HepG2 (cell line): ENCODE results near the gene DDC. TPM values are rescaled to one million over a fixed set of nuclear protein-coding genes. Genes with fewer than 3 reads are reported as not detected.

Experiments
- ARID2 ChIP-seq: sonication (generic); formaldehyde crosslinking; IDR thresholded peaks from 2 replicates; pipeline ENCODE4 v1.8.1; 2022; ENCODE audit warnings: mild to moderate bottlenecking, missing genetic modification reagents, borderline replicate concordance
- CBX1 ChIP-seq: IDR thresholded peaks from one replicate; pipeline ENCODE4 v1.6.1; 2016; ENCODE audit warnings: antibody characterized with exemption, low read depth
- HNRNPK ChIP-seq: fragments of 200-400 bp; formaldehyde crosslinking; IDR thresholded peaks from 2 replicates; pipeline ENCODE4 v1.6.1; 2018; ENCODE audit warnings: low read length, low read depth, moderate library complexity, mild to moderate bottlenecking; ENCODE audit not compliant: poor library complexity, severe bottlenecking
- KDM4B ChIP-seq: sonication (generic); formaldehyde crosslinking; IDR thresholded peaks from 2 replicates; pipeline ENCODE4 v1.4.0; 2020; ENCODE audit warnings: missing genetic modification reagents
- LBX2 ChIP-seq: sonication (generic); formaldehyde crosslinking; IDR thresholded peaks from 2 replicates; pipeline ENCODE4 v1.5.0; 2020; ENCODE audit warnings: missing genetic modification reagents, mild to moderate bottlenecking, borderline replicate concordance
- POLR2AphosphoS5 ChIP-seq: IDR thresholded peaks from 2 replicates; pipeline ENCODE4 v1.6.1; 2012; ENCODE audit warnings: low read depth, low read length
- RAD21 ChIP-seq: fragments of 450-650 bp; formaldehyde crosslinking; IDR thresholded peaks from 2 replicates; pipeline ENCODE4 v1.5.0; 2020; ENCODE audit warnings: mild to moderate bottlenecking
- RXRA ChIP-seq: sonication (generic); formaldehyde crosslinking; IDR thresholded peaks from 2 replicates; pipeline ENCODE4 v1.5.1; 2020; ENCODE audit warnings: missing genetic modification reagents
- TARDBP ChIP-seq: sonication (generic); formaldehyde crosslinking; IDR thresholded peaks from 2 replicates; pipeline ENCODE4 v1.8.0; 2022; ENCODE audit warnings: mild to moderate bottlenecking, missing genetic modification reagents
- TEAD3 ChIP-seq: optimal IDR thresholded peaks from 2 replicates; pipeline ENCODE3; 2016; ENCODE audit warnings: borderline replicate concordance
- U2AF2 ChIP-seq: fragments of 200-400 bp; formaldehyde crosslinking; IDR thresholded peaks from 2 replicates; pipeline ENCODE4 v1.6.1; 2017; ENCODE audit warnings: low read depth, mild to moderate bottlenecking, low read length
- ZBTB39 ChIP-seq: sonication (generic); formaldehyde crosslinking; IDR thresholded peaks from 2 replicates; pipeline ENCODE4 v1.5.0; 2020; ENCODE audit warnings: missing genetic modification reagents
- ZKSCAN8 ChIP-seq: IDR thresholded peaks from 2 replicates; pipeline ENCODE4 v1.6.1; 2016; ENCODE audit warnings: borderline replicate concordance, missing genetic modification reagents, missing compliant biosample characterization
- ZNF562 ChIP-seq: sonication (generic); formaldehyde crosslinking; IDR thresholded peaks from 2 replicates; pipeline ENCODE4 v1.8.0; 2022; ENCODE audit warnings: missing genetic modification reagents, borderline replicate concordance
- ZNF747 ChIP-seq: sonication (generic); formaldehyde crosslinking; IDR thresholded peaks from 2 replicates; pipeline ENCODE4 v1.8.1; 2023; ENCODE audit warnings: missing genetic modification reagents, mild to moderate bottlenecking, borderline replicate concordance
- ZNF749 ChIP-seq: sonication (generic); formaldehyde crosslinking; IDR thresholded peaks from 2 replicates; pipeline ENCODE4 v1.8.0; 2022; ENCODE audit warnings: mild to moderate bottlenecking, missing genetic modification reagents, moderate library complexity, borderline replicate concordance
- ZSCAN30 ChIP-seq: sonication (generic); formaldehyde crosslinking; IDR thresholded peaks from 2 replicates; pipeline ENCODE4 v1.5.0; 2020; ENCODE audit warnings: mild to moderate bottlenecking, missing genetic modification reagents
- polyA plus RNA-seq, 8 experiments: library from polyadenylated mRNA; depleted of rRNA in 3 of 8; stranded (reverse) in 7 of 8; unstranded in 1 of 8; fragments of >200 nt; fragmentation: Illumina TruSeq in 4 of 8; extraction: Trizol in 4 of 8; gene quantifications; 2 replicates each; pipeline versions ENCODE4 v1.2.1 to v1.2.3, GENCODE V29; 2011 to 2016; ENCODE audit warnings: low read depth in 4 of 8, missing spikeins in 1 of 8, mixed read lengths in 1 of 8; ENCODE audit not compliant: insufficient read depth in 1 of 8
- total RNA-seq, 5 experiments: library from RNA; depleted of rRNA; stranded (reverse); fragments of >200 nt; fragmentation: Illumina TruSeq; extraction: Trizol; gene quantifications; 2 replicates each; pipeline ENCODE4 v1.2.3, GENCODE V29; 2016; ENCODE audit warnings: low read depth in 1 of 5
- TF ChIP-seq, protein P1 (sequence below): sonication (generic); formaldehyde crosslinking; IDR thresholded peaks from 2 replicates; pipeline ENCODE4 v1.4.0; 2020; ENCODE audit warnings: missing genetic modification reagents
- TF ChIP-seq, protein P2 (sequence below): sonication (generic); formaldehyde crosslinking; IDR thresholded peaks from one replicate; pipeline ENCODE4 v1.5.1; 2020; ENCODE audit warnings: mild to moderate bottlenecking, missing genetic modification reagents; ENCODE audit errors: not compliant biosample characterization

The DDC gene
- total and polyA plus RNA-seq, 2 of the 13 experiments (the other 11 are each of a cell fraction or from before 2014, with no cell fraction given) = 11.7 to 93.3 TPM

DNA sequence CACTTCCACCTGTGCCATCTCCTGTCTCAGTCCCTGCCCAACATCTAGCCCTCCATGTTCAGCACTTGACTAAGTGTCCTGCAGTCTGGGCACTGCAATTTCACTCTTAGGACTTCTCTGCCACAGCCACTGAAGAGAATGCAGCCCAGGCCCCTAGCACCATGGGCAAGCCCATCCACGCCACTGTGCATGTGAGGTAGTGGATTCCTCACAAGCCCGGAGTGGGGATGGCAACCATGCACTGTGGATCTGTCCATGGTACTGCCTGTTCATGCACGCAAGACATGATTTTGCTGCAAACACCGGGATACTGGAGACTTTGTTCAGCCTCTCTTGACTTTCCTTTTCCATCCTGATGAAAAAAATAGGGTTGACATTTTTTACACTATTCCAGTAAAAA is 12.3 kb downstream of the DDC start (continued):
- TF ChIP-seq HNRNPK (no peak), U2AF2 (no peak), ZNF562 (no peak), ZSCAN30 (no peak), ZKSCAN8 (CRISPR knock-in tag) (no peak), RXRA (CRISPR knock-in tag) (no peak), CBX1 (no peak), TARDBP (no peak), ZNF747 (CRISPR knock-in tag) (no peak), ZBTB39 (CRISPR knock-in tag) (no peak), ARID2 (CRISPR knock-in tag) (no peak), POLR2AphosphoS5 (no peak), LBX2 (CRISPR knock-in tag) (no peak), KDM4B (CRISPR knock-in tag) (0 out of 2 replicates have a peak, but pooled peaks have one; percentile 49), RAD21 (no peak), ZNF749 (no peak), TEAD3 (CRISPR knock-in tag) (peak; percentile 60)
- TF ChIP-seq, protein P1, sequence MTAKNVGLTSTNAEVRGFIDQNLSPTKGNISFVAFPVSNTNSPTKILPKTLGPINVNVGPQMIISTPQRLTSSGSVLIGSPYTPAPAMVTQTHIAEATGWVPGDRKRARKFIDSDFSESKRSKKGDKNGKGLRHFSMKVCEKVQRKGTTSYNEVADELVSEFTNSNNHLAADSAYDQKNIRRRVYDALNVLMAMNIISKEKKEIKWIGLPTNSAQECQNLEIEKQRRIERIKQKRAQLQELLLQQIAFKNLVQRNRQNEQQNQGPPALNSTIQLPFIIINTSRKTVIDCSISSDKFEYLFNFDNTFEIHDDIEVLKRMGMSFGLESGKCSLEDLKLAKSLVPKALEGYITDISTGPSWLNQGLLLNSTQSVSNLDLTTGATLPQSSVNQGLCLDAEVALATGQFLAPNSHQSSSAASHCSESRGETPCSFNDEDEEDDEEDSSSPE (CRISPR knock-in tag) = no peak
- TF ChIP-seq, protein P2, sequence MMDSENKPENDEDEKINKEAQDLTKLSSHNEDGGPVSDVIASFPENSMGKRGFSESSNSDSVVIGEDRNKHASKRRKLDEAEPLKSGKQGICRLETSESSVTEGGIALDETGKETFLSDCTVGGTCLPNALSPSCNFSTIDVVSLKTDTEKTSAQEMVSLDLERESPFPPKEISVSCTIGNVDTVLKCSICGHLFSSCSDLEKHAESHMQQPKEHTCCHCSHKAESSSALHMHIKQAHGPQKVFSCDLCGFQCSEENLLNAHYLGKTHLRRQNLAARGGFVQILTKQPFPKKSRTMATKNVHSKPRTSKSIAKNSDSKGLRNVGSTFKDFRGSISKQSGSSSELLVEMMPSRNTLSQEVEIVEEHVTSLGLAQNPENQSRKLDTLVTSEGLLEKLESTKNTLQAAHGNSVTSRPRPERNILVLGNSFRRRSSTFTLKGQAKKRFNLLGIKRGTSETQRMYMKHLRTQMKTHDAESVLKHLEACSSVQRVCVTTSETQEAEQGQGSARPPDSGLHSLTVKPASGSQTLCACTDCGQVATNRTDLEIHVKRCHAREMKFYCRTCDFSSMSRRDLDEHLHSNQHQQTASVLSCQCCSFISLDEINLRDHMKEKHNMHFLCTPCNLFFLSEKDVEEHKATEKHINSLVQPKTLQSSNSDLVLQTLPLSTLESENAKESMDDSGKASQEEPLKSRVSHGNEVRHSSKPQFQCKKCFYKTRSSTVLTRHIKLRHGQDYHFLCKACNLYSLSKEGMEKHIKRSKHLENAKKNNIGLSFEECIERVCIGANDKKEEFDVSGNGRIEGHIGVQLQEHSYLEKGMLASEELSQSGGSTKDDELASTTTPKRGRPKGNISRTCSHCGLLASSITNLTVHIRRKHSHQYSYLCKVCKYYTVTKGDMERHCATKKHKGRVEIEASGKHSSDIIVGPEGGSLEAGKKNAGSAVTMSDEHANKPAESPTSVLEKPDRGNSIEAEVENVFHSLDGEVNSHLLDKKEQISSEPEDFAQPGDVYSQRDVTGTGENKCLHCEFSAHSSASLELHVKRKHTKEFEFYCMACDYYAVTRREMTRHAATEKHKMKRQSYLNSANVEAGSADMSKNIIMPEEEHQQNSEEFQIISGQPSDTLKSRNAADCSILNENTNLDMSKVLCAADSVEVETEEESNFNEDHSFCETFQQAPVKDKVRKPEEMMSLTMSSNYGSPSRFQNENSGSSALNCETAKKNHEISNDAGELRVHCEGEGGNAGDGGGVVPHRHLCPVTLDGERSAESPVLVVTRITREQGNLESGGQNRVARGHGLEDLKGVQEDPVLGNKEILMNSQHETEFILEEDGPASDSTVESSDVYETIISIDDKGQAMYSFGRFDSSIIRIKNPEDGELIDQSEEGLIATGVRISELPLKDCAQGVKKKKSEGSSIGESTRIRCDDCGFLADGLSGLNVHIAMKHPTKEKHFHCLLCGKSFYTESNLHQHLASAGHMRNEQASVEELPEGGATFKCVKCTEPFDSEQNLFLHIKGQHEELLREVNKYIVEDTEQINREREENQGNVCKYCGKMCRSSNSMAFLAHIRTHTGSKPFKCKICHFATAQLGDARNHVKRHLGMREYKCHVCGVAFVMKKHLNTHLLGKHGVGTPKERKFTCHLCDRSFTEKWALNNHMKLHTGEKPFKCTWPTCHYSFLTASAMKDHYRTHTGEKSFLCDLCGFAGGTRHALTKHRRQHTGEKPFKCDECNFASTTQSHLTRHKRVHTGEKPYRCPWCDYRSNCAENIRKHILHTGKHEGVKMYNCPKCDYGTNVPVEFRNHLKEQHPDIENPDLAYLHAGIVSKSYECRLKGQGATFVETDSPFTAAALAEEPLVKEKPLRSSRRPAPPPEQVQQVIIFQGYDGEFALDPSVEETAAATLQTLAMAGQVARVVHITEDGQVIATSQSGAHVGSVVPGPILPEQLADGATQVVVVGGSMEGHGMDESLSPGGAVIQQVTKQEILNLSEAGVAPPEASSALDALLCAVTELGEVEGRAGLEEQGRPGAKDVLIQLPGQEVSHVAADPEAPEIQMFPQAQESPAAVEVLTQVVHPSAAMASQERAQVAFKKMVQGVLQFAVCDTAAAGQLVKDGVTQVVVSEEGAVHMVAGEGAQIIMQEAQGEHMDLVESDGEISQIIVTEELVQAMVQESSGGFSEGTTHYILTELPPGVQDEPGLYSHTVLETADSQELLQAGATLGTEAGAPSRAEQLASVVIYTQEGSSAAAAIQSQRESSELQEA = no peak
